SIG-M5 (cell line): ENCODE results near the gene GRAMD4.
"Not testable (repeated sequence)": the region's sequence is repeated elsewhere in the genome, so short reads cannot be mapped to it uniquely, and the experiment has no call there.

Source experiments
- DNase-seq: peaks from one replicate; lab custom pipeline; 2025; lab: John Stamatoyannopoulos, UW

Gene GRAMD4

DNA sequence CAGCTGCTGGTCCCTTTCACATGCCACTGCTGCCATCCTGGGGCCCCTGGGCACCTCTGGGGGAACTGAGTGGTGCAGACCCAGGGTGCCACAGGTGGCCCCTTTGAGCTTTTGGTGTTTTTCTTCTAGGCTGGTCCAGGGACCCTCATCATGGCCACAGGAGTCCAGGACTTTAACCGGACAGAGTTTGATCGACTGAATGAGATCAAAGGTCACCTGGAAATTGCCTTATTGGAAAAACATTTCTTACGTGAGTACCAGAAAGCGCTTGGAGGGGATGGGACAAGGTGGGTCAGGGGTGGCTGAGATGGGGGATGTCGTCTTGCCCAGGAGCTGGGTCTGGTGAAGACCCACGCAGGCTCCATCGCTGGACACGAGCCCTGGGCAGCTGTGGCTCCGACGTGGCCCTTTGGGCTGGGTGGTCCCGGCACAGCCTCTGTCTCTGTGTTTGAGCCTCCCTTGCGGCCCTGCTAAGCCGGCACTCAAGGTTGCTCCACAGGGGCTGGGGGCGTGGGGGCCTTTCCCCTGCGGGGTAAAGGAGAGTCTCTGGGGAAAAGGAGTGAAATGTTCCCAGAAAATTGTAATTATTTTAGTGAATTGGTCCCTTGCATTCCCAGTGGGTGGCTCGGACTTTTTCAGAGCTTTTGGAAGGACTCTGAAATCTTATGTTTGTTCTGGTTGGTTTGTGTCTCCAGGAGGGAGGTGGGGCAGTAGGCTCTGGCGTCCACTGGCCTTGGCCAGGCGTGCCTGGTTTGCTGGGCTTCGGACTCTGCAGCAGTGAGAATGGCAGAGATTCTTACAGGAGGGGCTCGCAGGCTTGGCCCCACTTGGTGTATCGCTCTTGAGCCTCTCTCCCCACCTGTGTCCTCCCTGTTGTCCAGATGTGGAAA lies 17.8 kb downstream of the GRAMD4 start:
- DNase-seq = no peak

DNA sequence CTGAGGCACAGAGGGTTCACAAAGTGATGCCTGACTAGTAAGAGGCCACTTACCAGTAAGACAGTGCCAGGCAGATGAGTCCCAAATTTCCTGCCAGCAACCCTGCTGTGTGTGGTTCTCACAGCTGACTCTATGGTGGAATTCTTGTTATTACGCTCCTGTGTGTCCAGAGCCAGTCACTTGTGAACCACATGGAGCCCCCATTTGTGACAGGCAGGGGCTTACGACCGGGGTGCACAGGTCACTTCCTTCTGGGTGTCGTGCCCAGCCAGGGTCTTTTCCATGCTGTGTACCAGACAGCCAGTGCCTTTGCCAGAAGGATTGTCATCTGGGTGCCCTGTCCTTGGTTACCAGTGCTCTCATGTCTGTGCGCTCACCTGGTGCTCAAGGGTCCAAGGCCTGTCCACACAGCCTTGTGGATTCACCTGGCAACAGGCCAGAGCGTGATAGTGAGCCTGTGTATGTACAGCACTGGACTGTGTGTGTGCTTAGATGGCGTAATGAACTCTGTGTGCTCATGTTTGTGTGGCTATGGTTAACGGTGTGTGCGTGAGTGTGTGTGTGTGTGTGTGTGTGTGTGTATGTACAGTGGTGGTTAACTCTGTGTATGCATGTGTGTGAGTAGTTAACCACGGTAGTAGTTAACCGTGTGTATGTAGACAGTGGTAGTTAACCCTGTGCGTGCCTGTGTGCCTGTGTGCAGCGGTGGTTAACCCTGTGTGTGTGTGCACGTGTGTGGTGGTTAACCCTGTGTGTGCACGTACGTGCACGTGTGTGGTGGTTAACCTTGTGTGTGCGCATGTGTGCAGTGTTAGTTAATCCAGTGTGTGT lies 18.6 kb downstream of the GRAMD4 start:
- DNase-seq = no peak

DNA sequence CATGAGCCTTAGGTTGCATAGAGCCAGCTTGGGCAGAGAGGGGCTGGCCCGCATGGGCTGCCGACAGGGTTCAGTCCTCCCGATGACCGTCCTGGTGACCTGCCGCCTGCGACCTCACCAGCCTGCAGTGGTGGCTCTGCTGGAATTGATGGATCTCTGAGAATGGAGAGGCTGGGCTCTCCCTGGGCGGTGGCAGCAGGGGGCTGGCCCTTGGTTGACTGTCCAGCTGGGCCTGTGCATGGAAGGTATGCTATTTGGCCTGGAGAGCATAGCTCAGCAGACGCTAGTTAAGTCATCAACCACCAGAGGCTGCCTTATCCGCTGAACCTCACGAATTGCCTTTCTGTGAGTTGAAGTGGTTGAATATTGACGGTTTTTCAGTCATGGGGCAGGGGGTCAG lies 19.7 kb downstream of the GRAMD4 start:
- DNase-seq = no peak

DNA sequence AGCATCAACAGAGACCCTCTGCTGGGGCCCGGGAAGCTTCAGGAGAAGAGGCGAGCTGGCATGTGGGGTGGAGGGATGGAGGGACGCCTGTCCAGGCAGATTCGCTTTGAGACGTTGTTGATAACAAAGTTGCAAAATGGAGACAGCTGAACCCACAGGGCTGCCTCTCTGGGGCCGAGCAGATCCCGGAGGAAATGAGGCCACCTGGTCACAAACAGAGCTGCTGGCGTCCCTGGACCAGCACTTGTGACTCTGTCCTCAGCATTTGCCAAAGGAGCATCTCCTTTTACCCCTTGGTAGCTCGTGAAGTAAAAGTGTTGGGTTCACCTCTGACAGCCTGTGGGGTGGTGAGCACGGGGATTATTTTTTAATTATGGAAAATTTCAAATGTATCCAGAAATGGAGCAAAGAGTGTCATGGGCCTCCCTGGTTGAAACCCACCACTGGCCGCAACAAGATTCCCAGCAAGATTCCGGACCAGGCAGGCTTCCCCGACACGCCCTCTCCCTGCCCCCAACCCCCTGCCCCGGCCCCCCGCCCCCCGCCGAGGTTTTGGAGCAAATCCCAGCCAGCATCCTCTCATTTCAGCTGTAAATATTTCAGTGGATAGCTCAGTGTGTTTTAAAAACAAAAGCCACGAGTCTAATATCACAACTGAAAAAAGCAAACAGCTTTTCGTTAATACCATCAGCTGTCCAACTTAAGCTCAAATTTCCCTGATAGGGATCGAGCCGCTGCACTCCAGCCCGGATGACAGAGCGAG lies 20.3 kb downstream of the GRAMD4 start:
- DNase-seq = no peak

DNA sequence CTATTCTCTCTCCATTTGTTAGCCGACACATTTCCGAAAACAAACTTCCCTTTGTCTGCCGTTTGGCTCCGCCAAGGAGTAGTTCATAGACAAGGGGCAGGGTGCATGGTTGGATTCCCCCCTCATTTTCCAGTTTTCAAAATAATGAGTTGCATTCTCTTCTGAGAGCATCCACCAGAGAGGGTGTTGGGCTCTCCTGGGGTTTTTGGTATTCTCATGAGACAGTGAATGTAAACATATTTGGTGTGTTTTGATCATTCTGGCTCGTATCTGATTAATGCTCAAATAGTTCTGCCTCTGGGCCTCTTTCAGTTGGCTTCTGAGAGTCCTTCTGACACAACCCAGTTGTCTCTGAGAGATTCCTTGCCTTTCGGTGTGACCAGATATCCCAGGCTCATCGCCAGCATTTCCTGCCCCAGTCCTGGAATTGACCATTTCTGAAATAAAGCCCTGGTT lies 21.7 kb downstream of the GRAMD4 start:
- no peak for DNase-seq

DNA sequence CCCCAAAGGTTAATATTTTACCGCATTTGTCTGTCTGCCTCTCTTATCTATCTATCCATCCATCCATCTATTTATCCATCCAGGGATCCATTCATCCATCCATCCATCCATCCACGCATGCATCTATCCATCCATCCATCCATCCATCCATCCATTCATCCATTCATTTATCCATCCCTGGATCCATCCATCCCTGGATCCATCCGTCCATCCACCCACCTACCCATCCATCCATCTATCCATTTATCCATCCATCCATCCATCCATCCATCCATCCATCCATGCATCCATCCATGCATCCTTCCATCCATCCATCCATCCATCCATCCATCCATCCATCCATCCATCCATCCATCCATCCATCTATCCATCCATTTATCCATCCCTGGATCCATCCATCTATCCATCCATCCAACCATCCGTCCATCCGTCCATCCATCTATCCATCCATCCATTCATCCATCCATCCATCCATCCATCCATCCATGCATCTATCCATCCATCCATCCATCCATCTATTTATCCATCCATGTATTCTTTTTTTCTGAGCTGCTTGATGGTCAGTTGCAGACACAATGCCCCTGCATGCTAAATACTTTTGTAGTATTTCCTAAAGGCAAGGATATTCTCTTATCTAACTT lies 22.8 kb downstream of the GRAMD4 start:
- not testable (repeated sequence) for DNase-seq

DNA sequence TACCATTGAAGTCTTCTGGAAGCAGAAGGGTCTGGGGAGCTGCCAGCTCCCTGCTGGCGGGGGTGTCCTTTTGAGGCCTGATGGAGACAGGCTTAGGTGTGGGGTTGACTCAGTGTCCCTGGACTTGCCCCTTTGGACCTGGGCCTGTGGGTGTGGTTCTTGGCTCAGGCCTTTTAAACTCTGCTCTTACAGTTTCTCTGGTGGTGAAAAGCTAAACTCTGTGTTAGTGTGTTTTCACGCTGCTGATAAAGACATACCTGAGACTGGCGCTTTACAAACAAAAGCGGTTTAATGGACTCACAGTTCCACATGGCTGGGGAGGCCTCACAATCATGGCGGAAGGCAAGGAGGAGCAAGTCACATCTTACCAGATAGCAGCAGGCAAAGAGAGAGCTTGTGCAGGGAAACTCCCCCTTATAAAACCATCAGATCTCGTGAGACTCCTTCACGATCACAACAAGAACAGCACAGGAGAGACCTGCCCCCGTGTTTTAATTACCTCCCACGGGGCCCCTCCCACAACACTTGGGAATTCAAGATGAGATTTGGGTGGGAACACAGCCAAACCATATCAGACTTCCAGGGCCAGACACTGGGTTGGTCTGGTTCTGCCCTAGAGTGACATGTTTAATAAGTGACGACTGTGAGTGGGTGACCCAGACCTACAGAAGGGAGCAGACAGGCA lies 26.5 kb downstream of the GRAMD4 start:
- DNase-seq = no peak

DNA sequence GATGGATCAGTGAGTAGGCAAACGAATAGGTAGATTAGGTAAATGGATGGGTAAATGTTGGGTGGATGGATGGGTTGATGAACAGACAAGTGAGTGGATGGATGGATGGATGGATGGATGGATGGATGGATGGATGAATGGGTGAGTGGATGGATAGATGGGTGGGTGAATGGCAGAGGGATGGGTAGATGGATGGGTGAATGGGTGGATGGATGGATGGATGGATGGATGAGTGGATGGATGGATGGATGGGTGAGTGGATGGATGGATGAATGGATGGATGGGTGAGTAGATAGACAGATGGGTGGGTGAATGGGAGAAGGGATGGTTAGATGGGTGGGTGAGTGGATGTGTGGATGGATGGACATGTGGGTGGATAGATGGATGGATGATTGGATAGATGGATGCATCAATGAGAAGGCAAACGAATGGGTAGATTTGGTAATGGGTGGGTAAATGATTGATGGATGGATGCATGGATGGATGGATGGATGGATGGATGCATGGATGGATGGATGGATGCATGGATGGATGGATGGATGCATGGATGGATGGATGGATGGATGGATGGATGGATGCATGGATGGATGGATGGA lies 28.1 kb downstream of the GRAMD4 start:
- DNase-seq = not testable (repeated sequence)

DNA sequence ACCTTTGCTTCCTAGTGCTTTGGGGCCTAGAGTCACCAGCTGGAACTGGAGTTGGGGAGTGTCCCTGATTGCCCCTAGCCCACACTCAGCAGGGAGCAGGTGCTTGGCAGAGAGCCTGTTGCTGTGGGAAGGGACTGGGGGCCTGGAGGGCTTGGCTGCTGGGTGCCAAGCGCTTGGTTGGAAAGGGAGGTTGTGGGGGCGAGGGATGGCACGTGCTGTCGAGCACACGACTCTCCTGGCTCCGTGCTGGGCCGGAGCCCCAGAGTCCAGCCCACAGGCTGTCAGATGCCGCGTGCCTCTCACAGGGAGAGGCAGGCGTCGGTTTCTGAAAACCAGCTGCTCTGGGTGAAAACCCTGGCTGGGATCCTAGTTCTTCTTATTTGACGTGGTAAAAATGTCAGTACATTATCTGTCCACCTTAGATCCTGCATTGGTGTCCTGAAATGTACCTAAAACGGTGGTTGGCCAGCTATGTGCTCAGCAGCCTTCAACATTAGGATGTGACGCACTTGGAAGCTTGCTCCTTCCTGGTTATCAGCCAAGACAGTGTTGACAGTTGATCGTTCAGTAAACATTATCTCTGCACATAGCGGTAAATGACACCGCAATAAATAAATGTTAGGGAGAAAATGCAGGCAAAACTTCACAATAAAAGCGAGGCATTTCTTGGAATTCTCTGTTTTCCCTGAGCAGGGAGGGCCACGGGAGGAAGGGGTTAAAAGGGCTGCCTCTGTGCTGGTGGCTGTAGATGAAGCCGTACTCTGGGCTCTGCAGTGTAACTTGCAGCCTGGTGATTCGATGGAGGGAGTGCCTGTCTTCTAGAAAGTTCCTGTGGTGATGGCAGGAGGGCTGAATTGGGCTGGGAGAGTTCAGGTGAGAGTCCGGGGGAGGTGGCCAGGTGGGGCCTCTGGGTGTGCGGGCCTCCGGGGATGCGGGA lies 29.2 kb downstream of the GRAMD4 start:
- DNase-seq = no peak

DNA sequence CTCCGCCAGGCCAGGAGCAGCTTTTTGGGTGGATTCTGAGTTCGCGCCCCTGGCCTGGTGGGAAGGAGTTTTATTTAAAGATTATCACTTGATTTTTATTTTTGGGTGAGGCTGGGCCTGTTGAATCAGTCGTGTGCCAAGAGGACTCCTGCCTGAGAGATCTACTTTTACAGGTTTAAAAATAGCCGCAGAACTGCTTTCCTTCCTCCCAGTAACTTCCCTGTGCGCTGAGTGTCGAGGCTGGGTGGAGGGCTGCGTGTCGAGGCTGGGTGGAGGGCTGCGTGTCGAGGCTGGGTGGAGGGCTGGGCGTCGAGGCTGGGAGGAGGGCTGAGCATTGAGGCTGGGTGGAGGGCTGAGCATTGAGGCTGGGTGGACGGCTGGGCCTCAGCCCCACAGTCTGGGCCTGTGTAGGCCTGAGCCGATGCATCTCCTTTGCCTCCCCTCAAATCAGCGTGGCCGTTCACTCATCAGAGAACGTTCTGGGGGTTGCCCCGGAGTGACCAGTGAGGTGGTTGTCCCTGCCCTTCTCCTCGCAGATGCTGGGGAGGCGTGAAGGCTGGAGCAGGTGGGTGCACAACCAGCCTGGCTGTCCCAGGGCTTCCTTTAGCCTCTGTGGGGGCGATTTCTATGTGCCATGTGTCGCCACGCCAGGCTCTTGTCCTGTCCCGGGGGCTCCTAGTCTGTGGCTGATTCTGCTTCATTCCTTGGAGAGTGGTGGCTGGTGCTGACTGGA lies 30.1 kb downstream of the GRAMD4 start:
- no peak for DNase-seq

DNA sequence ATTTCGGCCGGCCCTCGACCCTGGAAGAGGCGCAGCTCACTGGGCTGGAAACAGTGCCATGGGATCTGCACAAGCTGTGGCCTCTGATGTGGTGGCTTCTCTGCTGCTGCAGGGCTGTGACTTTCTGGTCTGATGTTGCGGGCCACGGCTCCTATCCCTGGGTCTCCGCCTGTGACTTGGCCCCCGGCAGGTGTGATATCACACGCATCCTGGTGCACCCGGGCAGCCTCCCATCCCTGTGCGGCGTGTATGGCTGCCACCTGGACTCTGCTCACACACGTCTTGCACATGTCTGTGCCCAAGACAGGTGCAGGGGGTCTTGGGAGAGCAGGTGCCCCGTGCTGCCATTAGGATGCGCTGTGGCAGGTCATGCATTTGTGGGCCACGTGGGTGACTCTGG lies 31.1 kb downstream of the GRAMD4 start:
- no peak for DNase-seq

DNA sequence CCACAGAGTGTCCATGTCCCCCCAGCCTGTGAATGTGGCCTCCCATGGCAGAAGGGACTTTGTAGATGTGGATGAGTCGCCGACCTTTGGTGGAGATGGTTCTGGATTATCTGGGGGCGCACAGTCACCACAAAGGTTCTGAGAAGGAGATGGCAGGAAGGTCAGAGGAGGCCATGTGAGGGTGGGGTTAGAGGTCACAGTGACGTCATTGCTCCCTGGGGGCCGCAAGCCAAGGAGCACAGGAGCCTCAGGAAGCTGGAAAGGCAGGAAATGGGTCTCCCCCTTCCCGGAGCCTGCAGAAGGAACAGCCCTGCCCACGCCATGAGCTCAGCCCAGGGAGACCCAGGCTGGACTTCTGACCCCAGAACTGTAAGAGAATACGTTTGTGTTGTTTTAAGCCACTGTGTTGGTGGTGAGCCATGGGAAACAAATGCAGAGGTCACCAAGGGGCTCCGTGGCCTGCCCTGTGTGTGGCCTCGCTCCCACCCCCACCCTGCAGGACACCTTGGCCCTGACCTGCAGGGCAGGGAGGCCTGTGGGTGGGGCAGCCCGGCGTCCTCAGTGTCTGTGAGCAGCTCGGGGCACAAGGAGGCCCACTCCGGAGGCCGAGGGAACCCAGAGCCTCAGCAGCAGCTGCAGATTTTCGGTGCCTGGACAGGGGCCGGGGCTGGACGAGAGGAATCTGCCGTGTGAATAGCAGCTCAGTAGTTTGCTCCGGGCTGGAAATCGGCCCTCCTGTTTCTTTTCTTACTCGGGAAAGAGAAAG lies 32.1 kb downstream of the GRAMD4 start:
- DNase-seq = no peak

DNA sequence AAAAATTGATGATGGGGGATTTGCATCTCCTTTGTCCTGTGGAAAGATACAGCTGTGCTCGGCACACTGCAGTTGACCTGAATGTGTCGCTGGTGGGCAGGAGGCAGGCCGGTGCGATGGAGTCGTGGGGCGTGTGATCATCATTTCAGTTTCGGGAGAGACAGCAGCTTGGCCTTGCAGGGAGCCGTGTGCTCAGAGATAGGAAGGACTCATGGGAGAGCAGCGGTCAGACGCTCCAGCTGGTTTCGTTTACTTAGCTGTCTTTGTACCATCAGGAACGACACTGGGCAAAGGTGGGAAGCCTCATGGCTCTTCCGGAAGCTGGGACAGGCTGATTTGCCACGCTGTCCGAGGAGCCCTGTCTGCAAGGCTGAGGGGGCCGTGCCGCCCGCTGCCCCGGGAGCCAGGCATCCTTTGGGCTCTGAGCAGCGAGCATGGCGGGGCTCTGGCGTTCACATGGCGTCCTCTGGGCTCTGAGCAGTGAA lies 32.7 kb downstream of the GRAMD4 start:
- DNase-seq = no peak

DNA sequence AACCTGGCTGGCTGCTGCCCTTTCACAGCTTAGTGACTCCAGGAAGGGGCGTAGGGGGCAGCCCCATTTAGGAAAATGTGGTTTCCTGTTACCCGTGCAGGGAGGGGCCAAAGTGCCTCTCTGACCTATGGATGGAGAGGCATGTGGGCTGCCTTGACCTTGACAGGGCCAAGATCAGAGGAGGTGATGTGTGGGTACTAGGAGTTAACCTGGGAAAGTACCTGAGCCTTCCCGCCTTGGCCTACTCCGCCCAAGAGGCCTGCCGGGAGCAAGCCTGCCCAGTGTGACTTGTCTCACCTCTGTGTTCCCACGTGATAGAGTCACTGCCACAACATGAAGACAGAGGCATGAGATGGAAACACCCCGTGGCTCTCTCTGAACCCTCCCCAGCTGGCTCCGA lies 33.4 kb downstream of the GRAMD4 start:
- DNase-seq = no peak

DNA sequence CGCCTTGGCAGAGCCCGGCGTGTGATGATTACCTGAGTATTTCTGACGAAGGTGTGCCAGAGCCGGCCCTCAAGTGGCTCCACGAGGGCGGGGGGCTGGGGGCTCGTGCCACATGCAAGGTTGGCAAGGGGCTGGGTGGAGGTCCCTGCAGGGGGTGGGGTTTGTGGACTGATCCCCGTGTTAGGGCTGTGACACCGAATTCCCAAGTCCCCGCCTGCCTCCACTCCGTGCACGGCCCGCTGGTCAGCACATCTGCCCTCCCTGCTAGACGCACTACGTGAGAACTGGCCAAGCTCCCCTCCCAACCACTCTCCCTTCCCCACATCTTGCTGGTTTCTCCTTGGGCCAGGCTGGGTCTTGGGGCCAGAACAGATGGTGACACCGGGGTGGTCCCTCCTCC lies 34.2 kb downstream of the GRAMD4 start:
- DNase-seq = no peak

DNA sequence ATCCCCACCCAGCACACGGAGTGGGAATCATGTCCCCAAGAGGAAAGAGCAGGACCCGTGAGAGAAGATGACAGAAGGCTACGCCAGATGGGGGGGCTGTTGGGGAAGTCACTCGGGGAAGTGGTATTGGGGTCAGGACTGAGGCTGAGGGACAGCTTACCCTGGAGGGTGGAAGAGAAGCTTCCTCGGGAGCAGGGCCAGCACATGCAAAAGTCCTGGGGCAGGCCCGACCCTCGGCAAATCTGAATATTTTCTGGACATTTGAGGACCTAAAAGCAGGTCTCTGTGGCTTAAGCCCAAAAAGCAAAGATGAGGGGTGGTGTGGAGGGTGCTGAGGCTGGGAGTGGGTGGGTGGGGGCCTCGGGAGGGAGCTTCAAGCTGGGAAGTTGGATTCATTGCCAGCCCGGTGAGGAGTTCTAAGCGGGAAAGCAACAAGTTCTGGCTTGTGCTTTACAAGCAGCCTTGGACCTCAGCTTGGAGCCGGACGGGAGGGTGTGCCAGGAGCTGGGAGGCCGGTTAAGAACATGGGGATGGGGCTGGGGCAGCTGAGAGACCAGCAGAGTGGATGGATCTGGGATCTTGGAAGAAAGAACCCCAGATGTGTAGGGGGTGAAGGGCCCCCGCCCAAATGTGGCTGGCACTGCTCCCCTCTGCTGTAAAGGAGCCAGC lies 34.9 kb downstream of the GRAMD4 start:
- DNase-seq = no peak

DNA sequence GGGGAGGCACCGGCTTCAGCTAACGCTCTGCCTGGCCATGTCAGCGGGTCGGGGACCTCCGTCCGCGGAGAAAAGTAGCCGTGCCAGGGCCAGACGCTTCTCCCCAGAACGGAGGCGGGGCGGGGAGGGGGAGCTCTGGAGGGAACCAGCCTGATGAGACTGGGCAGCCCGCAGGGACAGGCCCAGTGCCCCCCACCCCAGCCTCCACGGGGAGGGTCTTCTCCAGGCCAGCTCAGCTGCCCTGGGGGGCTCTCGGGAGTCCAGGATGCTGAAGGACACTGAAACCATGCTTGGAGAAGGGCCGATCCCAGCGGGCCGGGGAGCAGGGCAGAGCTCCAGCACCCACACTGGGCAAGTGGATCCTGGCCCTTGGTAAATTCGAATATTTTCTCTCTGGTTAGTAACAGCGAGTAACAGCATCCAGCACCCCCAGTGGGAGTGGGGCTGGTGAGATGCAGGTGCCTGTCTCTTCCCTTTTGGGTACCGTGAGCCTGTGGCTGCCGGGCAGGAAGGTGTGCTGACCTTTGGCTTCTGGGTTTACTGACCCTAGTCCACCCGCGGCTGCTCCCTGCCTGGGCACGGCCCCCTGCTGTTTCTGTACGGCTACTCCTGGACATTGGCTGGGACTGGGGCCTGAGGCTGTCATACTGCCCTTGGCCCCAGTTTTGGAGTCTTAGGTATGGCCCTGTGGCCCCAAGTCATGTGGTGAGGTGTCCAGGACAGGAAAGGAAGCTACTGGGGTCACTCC lies 35.8 kb downstream of the GRAMD4 start:
- DNase-seq = no peak
